Mesodermal cell (in vitro differentiated cells): Measurements from ENCODE around the gene SUCO.
"Not testable (repeated sequence)": the region's sequence is repeated elsewhere in the genome, so short reads cannot be mapped to it uniquely, and the experiment has no call there.

Source experiments
- H3K27ac ChIP-seq: 2 replicates; pipeline ENCODE4 v1.7.0; 2013; ENCODE audit warnings: mild to moderate bottlenecking, low read depth, low read length, moderate library complexity; ENCODE audit not compliant: severe bottlenecking
- H3K36me3 ChIP-seq: 2 replicates; pipeline ENCODE4 v1.7.1; 2013; ENCODE audit warnings: mild to moderate bottlenecking, low read length, moderate library complexity; ENCODE audit not compliant: control insufficient read depth, insufficient read depth
- H3K4me1 ChIP-seq: one replicate; pipeline ENCODE4 v1.7.1; 2013; ENCODE audit warnings: mild to moderate bottlenecking, low read length; ENCODE audit not compliant: insufficient read depth, control insufficient read depth, poor library complexity, severe bottlenecking
- H3K4me3 ChIP-seq: 2 replicates; pipeline ENCODE4 v1.7.0; 2013; ENCODE audit warnings: low read length, control low read depth, mild to moderate bottlenecking; ENCODE audit not compliant: insufficient read depth, poor library complexity, severe bottlenecking; ENCODE audit errors: extremely low read depth
- H3K9me3 ChIP-seq: 2 replicates; pipeline ENCODE4 v1.7.1; 2013; ENCODE audit warnings: mild to moderate bottlenecking, low read length, moderate library complexity; ENCODE audit not compliant: control insufficient read depth
- WGBS, 2 experiments: methylation state at CpG; one replicate each; pipeline ENCODE4 v1.1.5; 2013; ENCODE audit warnings: missing lambda C conversion rate in 2 of 2; ENCODE audit not compliant: insufficient coverage in 2 of 2; 5-methylcytosine and 5-hydroxymethylcytosine counted together

SUCO gene

DNA sequence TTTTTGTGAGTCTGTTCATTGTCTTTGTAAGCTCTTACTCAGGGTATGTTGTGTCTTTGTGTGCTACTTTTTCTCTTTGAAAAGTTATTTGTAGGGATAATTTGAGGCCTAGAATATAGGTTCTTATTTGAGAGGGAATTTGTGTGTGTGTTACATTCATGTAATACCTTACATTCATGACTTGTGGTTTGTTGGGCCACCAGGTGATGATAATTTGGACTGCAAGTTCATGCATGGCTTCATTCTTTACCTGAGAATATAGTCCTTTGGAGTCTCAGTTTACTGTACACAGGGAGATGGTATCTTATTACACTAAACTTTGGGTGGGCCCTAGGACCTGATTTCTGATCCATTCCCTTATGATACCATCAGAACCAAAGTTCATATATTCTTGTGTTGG, 74.2 kb downstream of the SUCO start:
- Histone ChIP-seq H3K27ac (no peak overlapping the region), H3K36me3 (peaks cover 50% of the 10 kb centered on the region), H3K9me3 (no peaks in the 10 kb centered on the region), H3K4me1 (no peaks in the 10 kb centered on the region), H3K4me3 (no peak overlapping the region)

DNA sequence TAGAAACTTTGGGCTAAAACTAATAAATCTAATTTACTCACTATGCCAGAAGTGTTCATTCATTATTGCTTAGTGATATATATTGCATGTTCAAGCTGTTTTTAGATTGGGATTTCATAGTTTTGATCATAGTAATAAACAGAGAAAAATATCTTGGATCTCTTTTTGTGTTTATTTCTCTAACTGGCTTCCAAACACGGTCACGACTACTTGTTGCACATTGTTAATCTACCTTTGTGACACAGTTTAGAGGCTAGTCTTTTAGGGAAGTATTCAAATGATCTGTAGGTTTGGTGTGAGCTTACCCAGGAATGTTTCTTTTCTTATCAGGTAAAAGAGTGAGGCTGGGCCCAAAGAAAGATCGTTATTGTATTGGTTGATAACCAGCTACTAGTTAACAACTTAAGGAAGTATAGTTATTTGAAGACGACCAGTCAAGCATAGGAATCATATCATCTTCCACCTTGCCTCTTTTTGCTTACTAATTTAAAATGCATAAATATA, 75.2 kb downstream of the SUCO start:
- Histone ChIP-seq H3K4me1 (no peaks in the 10 kb centered on the region), H3K27ac (no peak overlapping the region), H3K9me3 (no peaks in the 10 kb centered on the region), H3K4me3 (no peak overlapping the region), H3K36me3 (peaks cover 50% of the 10 kb centered on the region)
- 100% methylated on average over 3 of the region's 4 CpGs; no CpG with 5 or more reads in 1 of the 2 experiments for WGBS, 2 experiments

DNA sequence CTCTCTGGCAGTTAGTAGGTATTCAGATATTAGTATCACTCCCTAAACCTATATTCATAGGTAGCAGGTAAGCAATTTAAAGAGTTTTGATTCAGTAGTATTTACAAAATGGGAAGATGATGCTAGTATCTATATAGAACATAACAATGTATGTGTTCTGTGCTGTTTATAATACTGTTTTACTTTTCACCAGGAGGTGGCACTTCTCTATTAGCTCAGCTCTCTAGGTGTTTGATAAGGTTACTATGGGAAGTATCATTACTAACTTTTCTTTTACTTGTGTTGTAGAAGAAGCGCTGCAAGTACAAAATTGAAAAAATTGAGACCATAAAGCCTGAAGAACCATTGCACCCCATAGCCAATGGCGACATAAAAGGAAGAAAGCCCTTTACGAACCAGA, 76.6 kb downstream of the SUCO start:
- H3K4me3 ChIP-seq = no peak overlapping the region
- H3K4me1 ChIP-seq = no peaks in the 10 kb centered on the region
- no peak overlapping the region for H3K27ac ChIP-seq
- H3K36me3 ChIP-seq = peaks cover 44% of the 10 kb centered on the region
- H3K9me3 ChIP-seq = no peaks in the 10 kb centered on the region
- 80% methylated on average over 3 of the region's 3 CpGs; no CpG with 5 or more reads in 1 of the 2 experiments for WGBS, 2 experiments

DNA sequence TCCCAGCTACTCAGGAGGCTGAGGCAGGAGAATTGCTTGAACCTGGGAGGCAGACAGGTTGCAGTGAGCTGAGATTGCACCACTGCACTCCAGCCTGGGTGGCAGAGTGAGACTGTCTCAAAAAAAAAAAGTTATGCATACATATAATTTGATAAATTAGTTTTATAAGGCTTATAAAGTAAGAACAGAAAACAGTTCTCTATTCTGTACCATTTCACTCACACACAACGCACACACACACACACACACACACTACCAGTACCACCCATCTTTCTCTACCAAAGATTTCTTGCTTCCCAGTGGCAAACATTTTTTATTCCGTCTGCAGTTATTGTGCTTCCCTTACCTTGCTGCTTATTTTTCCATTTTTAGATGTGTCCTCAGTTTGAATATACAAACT, 79.5 kb downstream of the SUCO start:
- Histone ChIP-seq H3K4me1 (no peaks in the 10 kb centered on the region), H3K27ac (no peak overlapping the region), H3K36me3 (peaks cover 38% of the 10 kb centered on the region), H3K4me3 (no peak overlapping the region), H3K9me3 (no peaks in the 10 kb centered on the region)
- WGBS, 2 experiments = 61 to 68% methylated on average over 2 of the region's 2 CpGs

DNA sequence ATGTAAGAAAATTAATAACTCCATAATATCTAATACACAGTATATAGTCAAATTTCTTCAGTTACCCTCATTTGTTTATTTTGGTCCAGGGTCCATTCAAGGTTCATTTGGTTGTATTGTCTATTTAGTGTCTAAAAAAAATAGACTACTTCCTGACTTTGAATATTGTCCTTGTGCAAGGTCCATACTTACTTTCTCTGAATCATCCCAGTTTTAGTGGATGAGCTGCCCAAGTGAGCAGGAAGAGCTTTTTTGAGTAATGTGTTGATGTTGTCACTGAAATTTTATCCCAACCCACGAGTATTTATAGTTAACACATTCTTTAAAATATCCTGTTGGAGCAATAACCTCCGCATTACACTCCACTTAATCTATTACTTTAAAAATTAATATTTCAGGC, 80.3 kb downstream of the SUCO start:
- Histone ChIP-seq H3K4me3 (no peak overlapping the region), H3K9me3 (peaks cover under 1% of the 10 kb centered on the region), H3K36me3 (peaks cover 35% of the 10 kb centered on the region), H3K27ac (no peak overlapping the region), H3K4me1 (no peaks in the 10 kb centered on the region)
- WGBS, 2 experiments = no CpG with 5 or more reads among the region's 2 CpGs

DNA sequence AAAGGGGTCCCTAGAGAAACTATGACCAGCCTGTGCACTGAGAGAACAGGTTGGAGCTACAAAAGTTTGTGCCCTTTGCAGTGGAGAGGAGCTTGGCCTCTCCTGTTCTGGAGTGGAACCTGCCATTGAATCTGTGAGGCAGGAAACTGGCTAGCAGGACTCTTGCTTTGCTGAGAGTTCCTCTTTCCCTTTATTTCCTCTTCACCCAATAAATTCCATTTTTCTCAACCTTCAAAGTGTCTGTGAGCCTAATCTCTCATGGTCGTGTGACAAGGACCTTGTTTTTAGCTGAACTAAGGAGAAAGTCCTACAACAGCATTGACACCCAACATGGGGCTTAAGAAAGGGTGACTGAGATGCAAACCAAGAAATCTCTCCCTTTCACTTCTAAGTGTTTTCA, 83.2 kb downstream of the SUCO start:
- no peaks in the 10 kb centered on the region for H3K4me1 ChIP-seq
- peaks cover 17% of the 10 kb centered on the region for H3K9me3 ChIP-seq
- H3K27ac ChIP-seq = no peak overlapping the region
- WGBS, 2 experiments = 80 to 100% methylated on average over 1 of the region's 1 CpG
- no peak overlapping the region for H3K4me3 ChIP-seq
- H3K36me3 ChIP-seq = peaks cover 10% of the 10 kb centered on the region

DNA sequence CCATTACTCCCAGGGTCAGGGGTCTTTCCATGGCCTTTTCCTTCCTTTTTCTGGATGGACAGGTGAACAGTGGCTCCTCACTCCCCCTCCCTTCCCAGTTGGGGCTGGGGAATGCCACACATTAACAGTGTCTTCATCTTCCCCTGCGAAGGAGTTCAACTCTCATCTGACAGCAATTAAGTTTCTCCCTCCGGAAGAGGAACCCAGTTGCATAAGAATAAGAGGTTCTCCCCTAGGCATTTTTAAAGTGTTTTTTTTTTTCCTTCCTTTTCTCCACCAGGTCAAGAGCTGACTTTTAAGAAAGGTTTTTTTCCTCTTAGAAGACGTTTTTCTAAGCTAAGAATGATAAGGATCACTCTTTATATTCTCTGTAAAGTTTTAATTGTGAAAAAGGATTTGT, 83.7 kb downstream of the SUCO start:
- Histone ChIP-seq H3K36me3 (peaks cover 6% of the 10 kb centered on the region), H3K9me3 (peaks cover 18% of the 10 kb centered on the region), H3K4me1 (no peaks in the 10 kb centered on the region), H3K4me3 (no peak overlapping the region), H3K27ac (no peak overlapping the region)
- 34% methylated on average over 2 of the region's 3 CpGs; no CpG with 5 or more reads in 1 of the 2 experiments for WGBS, 2 experiments

DNA sequence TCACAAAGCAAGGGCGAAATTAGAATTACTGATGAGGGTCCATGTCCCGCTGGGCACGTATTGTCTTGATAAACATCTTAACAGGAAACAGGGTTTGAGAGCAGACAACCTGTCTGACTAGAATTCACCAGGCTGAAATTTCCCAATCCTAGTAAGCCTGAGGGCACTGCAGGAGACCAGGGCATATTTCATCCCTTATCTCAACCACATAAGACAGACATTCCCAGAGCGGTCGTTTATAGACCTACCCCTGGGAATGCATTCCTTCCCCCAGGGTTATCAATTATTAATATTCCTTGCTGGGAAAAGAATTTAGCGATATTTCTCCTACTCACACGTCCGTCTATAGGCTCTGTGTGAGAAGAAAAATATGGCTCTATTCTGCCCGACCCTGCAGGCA, 87.7 kb downstream of the SUCO start:
- not testable (repeated sequence) for H3K36me3 ChIP-seq, H3K27ac ChIP-seq, H3K4me1 ChIP-seq, H3K4me3 ChIP-seq
- peaks cover 26% of the 10 kb centered on the region for H3K9me3 ChIP-seq
- WGBS, 2 experiments = 91 to 93% methylated on average over 6 to 7 of the region's 9 CpGs

DNA sequence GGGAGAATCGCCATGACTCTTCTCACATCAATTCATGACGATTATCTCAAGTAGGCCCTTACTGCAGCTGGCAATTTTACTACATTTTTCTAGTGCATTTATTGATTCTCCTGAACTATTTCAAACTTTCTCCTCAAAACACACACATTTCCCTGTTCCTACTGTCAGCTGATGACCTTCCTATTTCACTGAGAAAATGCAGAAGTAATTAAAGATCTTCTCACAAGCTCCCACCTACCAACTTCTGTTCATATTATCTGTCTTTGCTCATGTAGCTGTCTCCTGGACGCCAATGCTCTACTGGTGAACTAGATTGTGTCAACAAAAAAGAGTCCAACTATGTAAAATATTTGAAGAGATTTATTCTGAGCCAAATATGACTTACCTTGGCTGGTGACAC, 89.6 kb downstream of the SUCO start:
- Histone ChIP-seq H3K4me3 (no peak overlapping the region), H3K9me3 (peaks cover 26% of the 10 kb centered on the region), H3K4me1 (no peaks in the 10 kb centered on the region), H3K27ac (no peak overlapping the region), H3K36me3 (no peaks in the 10 kb centered on the region)
- WGBS, 2 experiments = 93 to 100% methylated on average over 1 to 2 of the region's 3 CpGs

DNA sequence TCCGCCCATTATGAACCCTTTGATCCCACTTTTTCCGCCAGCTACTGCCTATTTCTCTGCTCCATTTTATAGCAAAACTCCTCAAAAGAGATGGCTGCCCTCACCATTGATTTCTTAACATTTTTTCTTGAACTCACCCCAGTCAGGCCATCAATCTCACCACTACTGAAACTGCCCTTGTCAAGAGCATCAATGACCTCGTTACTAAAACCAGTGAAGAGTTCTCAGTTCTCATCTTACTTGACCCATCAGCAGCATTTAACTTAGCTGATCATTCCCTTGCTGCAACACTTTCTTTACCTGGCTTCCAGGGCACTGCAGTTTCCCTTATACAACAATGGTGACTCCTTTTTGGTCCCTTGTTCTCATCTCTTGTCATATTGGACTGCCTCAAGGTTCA, 90.8 kb downstream of the SUCO start:
- Histone ChIP-seq H3K36me3 (no peaks in the 10 kb centered on the region), H3K9me3 (peaks cover 23% of the 10 kb centered on the region), H3K4me3 (no peak overlapping the region), H3K4me1 (no peaks in the 10 kb centered on the region), H3K27ac (no peak overlapping the region)
- WGBS, 2 experiments = 95 to 96% methylated on average over 3 of the region's 3 CpGs

DNA sequence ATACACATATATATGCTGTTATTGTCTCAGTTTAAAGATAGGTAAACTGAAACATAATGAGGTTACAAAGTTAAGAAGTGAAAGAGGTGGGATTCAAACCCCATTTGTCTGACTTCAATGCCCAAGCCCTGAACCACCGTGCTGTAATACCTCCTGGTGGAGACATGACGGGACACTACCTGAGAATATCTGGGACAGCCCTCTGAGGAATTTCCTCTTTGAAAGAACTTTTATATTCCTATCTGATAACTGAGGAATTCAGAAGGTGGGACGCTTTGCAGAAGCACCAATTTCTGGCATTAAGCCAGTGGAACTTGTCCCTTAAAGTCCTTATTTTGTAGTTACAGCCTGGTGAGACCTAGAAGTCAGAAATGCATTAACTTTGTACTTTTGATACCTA, 93.9 kb downstream of the SUCO start:
- H3K4me3 ChIP-seq = no peak overlapping the region
- no peak overlapping the region for H3K27ac ChIP-seq
- H3K4me1 ChIP-seq = peaks cover 16% of the 10 kb centered on the region
- WGBS, 2 experiments = 70 to 100% methylated on average over 2 of the region's 3 CpGs
- no peaks in the 10 kb centered on the region for H3K36me3 ChIP-seq
- H3K9me3 ChIP-seq = peaks cover 6% of the 10 kb centered on the region
